Hypothalamus (tissue), 51 donors: ENCODE results near the gene RGS10.
"Not testable (repeated sequence)": the region's sequence is repeated elsewhere in the genome, so short reads cannot be mapped to it uniquely, and the experiment has no call there.

ENCODE experiments used
- DNase-seq, 51 donors: peaks; one replicate each; lab custom pipeline; 2025; lab: John Stamatoyannopoulos, UW

Gene RGS10

DNA sequence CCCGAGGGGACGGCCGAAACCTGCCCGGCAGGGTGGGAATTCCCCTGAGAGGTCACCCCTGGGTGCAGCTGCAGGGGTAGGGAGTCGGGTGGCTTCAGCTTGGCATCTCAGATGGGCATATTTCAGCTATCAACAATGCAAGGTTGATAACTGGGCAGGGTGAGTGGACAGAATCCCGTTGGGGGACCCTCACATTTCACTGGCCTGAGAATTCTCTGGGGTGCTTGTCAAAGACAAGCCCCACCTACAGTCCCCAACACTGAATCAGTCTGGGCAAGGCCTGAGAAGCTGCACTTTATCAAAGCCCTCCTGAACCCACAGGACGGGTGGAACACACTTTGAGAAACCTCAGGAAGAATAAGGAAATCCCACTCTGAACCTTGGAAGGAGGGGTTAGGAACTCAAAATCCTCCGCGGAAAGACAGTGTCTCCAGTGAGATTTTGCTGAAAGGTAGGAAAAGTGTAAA, 3.1 kb downstream of the RGS10 start:
- no peak for DNase-seq

DNA sequence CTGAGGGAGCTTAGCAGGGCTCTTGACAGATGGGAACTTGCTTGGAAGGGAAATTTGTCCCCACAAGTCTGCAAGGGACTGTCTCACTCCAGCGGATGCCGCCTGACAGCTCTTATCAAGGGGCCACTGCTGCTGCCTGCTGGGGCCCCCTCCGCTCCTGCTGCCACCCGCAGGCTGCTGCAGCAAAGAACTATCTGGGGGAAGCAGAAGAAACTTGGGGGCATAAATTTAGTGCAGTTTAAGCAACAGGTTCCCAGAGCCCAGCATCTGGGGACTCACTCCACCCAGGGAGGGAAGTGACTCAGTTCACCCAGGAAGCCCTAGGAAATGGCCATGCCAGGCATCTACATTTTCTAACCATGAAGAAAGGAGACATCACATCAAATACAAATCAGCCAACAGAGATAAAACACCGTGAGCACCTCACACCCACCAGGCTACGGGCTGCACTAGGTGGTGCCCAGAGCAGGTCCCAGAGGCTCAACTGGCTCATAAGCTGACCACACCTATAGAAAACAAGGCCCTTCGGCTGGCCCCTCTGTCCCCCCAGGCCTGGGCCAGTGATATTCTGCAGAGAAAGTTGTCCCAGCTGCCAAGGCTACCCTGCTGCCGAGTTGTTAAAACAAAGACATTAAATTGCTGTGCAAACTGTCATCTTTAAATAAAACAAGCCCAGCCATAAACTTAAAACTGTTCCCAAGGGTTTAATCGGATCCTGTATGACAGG, 3.7 kb downstream of the RGS10 start:
- DNase-seq = no peak

DNA sequence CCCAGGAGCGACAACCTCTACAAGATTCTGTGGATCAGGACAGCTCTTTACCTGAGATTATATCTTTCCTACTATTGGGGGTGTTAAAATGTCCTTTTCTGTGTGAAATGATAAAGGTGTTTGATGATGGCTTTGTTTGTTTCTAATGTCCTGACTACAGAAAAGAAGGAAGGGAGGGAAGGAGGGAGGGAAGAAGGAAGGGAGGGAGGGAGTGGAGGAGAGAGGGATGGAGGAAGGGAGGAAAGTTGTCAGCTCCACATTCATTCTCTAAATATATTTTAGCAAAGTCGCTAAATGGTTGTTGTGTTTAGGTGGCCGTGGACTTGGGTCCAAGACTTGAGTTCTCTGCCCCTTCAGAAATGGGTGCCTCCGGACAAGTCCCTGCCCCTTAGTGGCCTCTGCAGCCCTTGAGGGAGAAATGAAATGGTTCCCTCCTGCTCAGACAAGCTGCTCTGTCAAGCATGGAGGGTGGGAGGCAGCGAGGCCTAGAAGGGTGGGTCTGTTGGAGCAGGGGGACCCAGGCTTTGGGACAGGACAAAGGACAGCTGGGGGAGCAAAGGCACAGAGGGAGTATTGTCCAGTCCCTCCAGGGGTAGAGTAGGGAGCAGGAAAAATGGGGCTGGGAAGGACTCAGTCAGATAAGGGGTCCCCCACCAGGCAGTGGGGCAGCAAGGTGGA, 4.4 kb downstream of the RGS10 start:
- no peak for DNase-seq

DNA sequence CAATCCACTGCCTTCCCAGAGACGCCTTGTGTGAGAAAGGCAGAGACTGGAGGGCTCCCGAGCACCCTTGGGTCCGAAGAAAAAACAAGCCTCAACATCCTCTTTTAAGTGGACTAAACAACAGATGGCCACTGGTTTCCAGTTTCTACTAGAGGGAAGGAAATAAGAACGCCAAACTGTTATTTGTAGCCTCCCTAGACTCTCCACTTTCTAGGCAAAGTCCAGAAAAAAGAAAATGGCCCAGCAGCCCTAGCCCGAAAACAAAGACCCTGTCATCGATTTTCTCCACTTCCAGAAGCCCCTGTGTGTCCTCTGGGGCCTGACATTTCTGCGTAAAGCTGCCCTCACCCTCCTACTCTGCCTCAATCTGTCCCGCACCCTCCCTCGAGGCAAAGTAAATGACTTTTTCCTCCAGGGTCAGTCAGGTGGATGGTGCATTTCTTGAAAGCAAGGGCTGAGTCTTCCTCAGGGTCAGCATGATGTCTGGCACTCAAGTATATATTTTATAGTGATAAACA, 6.0 kb downstream of the RGS10 start:
- no peak for DNase-seq

DNA sequence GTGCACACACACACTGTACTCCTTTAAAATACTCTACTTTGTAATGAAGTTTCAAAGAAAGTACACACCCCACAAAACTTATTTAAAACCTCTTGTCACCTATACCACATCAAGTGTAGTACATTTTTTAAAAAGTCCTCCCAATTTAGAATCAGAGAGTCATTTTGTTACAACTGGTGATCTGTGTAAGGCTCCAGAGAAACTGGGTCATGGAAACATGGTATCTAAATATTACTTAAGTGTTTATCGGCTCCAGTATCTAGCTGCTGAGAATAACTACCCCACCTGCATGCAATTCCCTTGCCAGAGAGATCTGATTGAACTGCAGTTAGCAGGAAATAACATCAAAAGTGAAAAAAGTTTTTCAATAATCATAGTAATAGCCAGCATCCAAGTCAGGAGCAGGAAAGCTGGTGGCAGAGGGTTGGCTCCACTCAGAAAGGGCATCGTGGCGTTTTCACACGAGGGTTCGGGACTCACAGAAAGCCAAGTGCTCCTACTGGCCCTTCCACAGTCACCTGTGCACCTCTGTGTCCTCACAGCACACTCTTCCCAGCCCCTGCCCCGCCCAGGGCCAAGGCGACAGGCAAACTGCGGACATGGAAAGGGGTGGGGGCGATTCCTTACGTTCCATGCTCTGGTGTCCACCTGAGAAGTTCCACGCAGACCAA, 6.5 kb downstream of the RGS10 start:
- DNase-seq = no peak

DNA sequence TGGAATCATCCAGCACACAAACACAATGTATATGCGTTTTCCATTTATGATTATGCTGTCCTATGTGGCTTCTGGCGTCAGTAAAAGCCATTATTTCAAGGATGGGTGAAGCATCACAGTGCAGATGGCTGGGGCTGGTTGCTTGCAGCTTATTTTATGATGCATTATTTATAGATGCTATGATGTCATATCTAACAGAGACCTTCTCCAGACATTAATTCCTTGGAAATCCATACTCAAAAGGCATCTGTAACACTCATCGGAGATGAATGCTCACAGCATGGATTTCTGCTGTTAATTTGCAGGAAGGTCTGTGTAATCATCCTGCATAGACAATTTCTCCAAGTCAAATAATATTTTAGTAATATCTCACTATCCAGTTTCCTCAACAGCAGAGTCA, 7.2 kb downstream of the RGS10 start:
- no peak for DNase-seq

DNA sequence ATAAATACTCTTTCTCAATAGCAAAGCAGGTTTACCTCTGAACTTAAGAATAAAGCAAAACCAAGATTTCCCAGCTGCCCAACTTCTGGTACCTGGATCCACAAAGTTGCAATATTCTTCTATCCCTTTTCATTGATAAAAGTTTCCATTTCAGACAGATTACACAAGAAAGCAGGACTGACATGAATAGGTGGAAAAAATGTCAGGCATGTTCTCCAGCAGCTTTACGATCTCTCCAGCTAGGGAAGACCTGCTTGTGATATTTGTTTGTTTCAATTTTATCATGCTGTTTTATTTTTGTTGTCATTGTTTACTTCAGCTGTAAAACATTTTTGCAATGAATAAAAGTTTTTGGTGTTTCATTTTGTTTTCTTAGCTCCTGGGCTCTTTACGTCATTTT, 9.0 kb downstream of the RGS10 start:
- no peak for DNase-seq

DNA sequence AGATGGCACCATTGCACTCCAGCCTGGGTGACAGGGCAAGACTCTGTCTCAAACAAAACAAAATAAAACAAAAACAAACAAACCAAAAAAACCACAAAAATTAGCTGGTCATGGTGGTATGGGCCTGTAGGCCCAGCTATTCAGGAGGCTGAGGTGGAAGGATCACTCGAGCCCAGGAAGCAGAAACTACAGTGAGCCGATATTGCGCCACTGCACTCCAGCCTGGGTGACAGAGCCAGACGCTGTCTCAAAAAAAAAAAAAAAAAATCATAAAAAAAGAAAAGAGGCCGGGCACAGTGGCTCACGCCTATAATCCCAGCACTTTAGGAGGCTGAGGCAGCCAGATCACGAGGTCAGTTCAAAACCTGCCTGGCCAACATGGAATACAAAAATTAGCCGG, 9.7 kb downstream of the RGS10 start:
- DNase-seq = not testable (repeated sequence)

DNA sequence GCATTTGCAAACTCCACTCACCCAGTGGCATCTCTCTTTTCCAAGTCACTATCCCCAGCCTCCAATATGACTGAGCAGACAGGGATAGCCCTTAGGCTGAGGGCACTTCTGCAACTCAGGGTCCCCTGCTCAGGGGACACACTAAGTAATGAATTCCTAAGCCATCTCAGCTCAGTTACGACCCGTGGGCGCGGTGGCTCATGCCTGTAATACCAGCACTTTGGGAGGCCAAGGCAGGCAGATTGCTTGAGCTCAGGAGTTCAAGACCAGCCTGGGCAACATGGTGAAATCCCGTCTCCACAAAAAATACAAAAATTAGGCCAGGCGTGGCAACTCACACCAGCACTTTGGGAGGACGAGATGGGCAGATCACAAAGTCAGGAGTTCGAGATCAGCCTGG, 10.3 kb downstream of the RGS10 start:
- not testable (repeated sequence) for DNase-seq

DNA sequence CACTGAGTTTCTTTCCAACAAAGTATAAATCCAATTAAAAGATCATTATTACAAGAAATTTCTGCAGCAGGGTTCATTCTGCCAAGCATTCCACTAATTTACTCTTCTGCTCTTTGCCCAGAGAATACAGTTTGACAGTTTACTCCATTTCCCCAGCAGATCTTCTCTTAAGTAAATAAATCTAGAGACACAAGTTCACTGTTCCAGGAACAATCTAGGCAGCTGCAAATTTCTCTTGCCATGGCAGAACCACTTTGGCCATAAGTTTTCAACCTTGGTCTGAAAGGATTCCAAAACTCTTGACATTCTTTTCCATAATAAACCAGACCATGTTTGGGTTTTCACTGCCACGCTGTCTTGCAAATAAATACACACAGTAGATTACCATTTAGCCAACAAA, 11.5 kb downstream of the RGS10 start:
- no peak for DNase-seq

DNA sequence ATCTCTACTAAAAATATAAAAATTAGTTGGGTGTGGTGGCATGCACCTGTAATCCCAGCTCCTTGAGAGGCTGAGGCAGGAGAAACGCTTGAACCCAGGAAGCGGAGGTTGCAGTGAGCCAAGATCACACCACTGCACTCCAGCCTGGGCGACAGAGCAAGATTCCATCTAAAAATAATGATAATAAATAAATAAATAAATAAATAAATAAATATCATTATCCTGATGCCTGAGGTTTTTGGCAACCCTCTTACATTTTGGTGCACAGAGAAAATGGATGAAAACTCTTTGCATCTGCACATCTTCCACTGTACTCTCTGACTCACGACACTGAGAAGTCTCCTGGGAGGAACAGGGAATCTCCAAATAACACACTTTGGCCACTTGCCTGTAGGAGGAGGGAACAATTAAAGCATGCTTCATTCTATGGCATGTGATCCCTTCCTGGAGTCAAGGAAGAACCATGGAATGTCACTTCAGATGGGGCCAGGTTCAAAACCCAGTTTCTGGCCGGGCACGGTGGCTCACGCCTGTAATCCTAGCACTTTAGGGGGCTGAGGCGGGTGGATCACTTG, 13.8 kb downstream of the RGS10 start:
- not testable (repeated sequence) for DNase-seq

DNA sequence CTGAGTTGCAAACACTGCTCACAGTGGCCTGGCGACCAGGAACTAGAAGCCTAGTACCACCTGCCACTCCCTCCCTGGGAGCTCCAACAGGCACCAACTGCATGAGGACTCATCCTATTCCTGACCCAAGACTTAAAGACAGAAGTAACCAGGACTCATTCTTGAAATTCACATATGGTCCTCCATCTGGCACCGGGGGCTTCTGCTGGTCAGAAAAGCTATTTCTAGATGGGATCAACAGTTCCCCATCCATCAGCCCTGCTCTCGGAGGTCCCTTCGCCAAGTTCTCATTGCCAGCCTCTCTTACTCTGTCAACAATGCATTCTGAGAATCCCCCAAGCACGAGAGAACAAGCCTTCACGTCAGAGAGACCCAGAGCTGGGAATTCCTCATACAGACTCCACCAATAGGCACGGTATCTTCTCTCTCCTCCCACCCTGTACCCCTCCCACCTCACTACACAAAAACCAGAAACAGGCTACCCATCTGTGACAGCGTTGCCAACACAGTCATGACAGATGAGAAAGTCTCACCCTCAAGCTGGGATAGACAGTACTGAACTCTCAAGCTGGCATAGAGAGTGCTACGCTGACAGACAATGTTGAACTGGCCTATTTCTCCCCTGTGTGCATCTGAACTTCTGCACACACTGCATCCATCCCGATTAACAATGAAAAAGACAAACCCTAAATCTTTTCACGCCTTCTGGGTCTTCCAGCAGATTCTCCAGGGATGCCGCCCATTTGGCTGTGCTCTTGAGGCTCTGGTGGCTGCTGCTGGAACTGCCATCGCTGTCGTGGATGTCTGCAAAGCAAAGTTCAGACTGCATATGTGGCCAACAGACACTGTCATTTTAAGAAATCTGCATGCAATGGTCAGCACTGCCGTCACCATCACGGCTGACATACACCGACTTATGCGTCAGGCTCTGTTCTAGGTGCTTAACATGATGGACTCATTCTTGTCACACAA, 15.6 kb downstream of the RGS10 start:
- DNase-seq = no peak

DNA sequence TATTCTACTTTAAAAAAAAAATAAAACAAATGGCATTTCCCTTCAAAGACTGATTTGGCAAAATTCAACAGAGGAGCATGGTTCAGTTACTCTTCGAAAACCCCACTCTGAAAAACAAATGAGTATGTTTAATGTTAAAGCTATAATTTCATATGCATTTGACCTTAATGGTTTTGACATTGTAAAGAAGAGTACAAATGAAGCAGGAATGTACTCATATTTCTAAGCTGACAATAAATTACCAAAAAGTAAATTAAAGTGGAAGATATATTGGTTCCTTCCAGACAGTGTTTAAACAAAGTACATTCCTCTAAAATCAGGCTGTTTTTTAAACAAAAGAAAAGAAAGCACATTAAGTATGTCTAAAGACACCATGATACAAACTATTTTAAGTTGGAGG, 16.4 kb downstream of the RGS10 start:
- no peak for DNase-seq

DNA sequence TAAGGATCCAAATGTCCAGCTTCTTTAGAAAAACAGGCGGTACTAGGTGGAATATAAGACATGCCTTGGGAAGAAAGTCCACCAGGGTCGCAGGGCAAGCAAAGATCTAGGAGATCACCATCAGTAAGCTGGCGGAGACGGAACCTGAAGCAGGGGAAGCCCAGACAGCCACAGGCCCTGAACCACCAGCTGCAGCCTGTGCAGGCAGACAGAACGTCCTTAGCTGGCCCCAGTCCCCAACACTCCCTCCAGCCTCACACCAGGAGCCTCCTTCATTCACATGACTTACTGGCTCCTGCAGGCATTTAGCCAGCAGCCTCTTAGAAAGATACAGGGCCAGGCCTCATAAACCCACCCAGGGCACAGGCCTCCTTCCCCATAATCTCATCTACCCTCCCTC, 17.4 kb downstream of the RGS10 start:
- DNase-seq = no peak

DNA sequence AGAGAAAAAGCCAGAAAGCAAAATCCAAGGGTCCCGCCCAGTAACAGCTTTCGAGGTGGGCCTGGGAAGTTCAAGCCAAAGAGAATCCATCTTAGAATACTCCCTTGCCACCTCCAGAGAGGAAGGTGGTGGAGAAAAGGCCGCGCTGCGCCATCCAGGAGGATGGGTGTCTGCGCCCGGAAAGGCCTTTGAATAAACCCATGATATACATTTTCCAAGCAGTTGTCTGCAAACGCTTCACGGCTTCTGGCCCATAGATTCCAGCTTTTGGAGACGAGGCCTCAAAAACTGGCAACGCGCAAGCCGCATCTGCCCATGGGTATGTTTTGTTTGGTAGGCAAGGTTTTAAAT, 17.8 kb downstream of the RGS10 start:
- no peak for DNase-seq

DNA sequence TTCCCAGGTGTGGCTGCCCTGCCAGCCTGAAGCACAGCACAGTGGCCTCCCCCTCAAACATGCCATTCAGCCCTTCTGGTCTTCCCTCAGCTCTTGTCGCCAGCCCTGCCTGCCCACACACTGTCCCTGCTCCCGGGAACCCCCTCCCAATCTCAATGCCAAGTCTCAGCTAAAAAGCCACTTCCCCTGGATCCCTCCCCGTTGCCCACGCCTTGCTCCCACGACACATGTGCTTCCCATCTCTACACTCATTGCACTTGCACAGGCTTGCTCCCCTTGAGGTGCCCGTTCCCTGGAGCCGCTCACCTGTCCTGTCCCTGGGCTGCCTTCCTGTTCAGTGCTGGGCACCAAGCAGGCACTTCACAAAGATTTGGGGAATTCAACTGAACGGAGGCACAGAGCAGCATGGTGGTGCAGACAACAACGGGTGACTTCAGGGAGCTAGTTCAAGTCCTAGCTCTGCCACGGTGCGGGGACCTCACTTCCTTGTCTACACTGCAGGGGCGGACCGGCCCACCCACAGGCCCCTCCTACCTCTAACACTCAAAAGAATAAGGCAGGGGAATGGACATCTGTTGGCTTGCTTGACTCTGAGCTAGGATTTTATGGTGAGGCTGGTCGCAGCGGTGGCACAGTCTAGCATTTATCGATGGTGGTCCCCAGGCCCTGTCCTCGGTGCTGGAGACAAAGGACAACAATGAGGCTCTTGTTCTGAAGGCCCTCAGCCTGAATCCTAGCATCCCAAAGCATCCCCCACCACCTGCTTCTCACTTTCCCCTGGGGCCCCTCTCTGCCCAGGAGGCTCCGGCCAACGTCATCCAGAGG, 18.4 kb downstream of the RGS10 start:
- no peak for DNase-seq

DNA sequence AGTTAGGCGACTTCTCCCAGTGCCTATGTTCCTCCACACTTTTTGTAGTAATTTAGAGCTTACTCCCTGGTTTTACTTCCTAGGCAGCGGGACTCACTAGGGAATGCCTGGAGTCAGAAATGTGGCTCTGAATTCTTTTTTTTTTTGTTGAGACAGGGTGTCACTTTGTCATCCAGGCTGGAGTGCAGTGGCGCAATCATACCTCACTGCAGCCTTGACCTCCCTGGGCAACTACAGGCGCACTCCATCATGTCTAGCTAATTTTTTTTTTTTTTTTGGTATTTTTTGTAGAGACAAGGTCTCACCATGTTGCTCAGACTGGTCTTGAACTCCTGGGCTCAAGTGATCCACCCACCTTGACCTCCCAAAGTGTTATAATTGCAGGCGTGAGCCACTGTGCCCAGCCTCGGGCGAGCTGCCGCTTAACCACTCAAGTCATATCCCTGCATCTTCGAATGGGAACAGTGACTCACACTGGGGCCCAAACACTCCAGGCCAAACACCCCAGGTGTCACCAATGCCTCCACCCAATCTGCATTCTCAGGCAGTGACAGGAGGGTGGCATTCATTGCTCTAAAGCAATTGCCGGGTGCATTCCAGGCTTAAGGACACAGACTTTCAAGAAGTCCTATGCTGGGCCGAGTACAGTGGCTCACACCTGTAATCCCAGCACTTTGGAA, 19.6 kb downstream of the RGS10 start:
- no peak for DNase-seq

DNA sequence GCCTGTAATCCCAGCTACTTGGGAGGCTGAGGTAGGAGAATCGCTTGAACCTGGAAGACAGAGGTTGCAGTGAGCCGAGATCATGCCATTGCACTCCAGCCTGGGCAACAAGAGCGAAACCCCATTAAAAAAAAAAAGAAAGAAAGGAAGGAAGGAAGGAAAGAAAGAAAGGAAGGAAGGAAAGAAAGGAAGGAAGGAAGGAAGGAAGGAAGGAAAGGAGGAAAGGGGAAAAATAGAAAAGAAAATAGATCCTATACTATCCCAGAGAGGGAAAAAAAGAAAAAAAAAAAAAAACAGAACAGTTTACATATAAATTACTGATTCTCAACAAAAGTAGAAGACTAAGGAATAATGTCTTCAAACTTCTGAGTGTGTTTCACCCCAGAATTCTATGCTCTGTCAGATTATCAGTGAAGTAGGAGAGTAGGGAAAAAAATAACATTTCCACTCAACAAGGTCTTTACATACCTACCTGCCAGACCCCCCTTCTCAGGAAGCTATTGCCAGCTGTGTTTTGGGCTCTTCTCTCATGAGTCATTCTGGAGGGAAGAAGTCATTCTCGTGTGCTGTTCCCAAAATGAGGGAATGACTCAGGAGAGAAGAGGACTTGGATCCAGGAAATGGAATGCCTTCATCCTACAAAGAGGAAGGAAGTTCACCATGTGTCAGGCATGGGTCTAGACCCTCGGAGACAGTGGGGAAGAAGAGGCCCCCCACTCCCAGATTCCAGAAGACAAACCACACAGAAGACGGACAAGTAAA, 20.9 kb downstream of the RGS10 start:
- DNase-seq = no peak
